ENCODE results near the gene CHRDL2.
"Not testable (repeated sequence)": the region's sequence is repeated elsewhere in the genome, so short reads cannot be mapped to it uniquely, and the experiment has no call there.

CHRDL2 gene

GRCh38 chr11:74731301-74732094 lies at the start of gene CHRDL2:
Gene CHRDL2, minus strand, starts transcription at chr11:74731426. Its CDS starts 538 bp downstream, at chr11:74730888.
- no peak for DNase-seq (ENCODE audit: low read depth in 2 of 2)

- no peak for DNase-seq (ENCODE audit: low read depth in 2 of 2)
These were observed 49.2 kb upstream of the CHRDL2 start for GRCh38 chr11:74780248-74781005.

- DNase-seq (ENCODE audit: low read depth in 2 of 2) = no peak
These were observed 47.4 kb upstream of the CHRDL2 start for GRCh38 chr11:74778581-74778980.

- DNase-seq (ENCODE audit: low read depth in 2 of 2) = no peak
These were observed 46.7 kb upstream of the CHRDL2 start for GRCh38 chr11:74777877-74778276.

- DNase-seq (ENCODE audit: low read depth in 2 of 2) = no peak
These were observed 45.8 kb upstream of the CHRDL2 start for GRCh38 chr11:74777038-74777437.

GRCh38 chr11:74776546-74776945 lies 45.3 kb upstream of the CHRDL2 start:
- no peak for DNase-seq (ENCODE audit: low read depth in 2 of 2)

- DNase-seq (ENCODE audit: low read depth in 2 of 2) = no peak
These were observed 44.5 kb upstream of the CHRDL2 start for GRCh38 chr11:74775762-74776161.

GRCh38 chr11:74773476-74773875 lies 42.2 kb upstream of the CHRDL2 start:
- DNase-seq (ENCODE audit: low read depth in 2 of 2) = no peak

GRCh38 chr11:74771139-74771538 lies 39.9 kb upstream of the CHRDL2 start:
- DNase-seq (ENCODE audit: low read depth in 2 of 2) = no peak

GRCh38 chr11:74770456-74770855 lies 39.2 kb upstream of the CHRDL2 start:
- DNase-seq (ENCODE audit: low read depth in 2 of 2) = no peak

- DNase-seq (ENCODE audit: low read depth in 2 of 2) = no peak
These were observed 38.0 kb upstream of the CHRDL2 start for GRCh38 chr11:74769055-74769707.

- not testable (repeated sequence) for DNase-seq (ENCODE audit: low read depth in 2 of 2)
These were observed 37.0 kb upstream of the CHRDL2 start for GRCh38 chr11:74768172-74768651.

GRCh38 chr11:74766905-74767304 lies 35.7 kb upstream of the CHRDL2 start:
- no peak for DNase-seq (ENCODE audit: low read depth in 2 of 2)

- DNase-seq (ENCODE audit: low read depth in 2 of 2) = no peak
These were observed 25.3 kb upstream of the CHRDL2 start for GRCh38 chr11:74756571-74756970.

- no peak for DNase-seq (ENCODE audit: low read depth in 2 of 2)
These were observed 24.3 kb upstream of the CHRDL2 start for GRCh38 chr11:74755395-74755995.

GRCh38 chr11:74754507-74755252 lies 23.5 kb upstream of the CHRDL2 start:
- DNase-seq (ENCODE audit: low read depth in 2 of 2) = no peak

- DNase-seq (ENCODE audit: low read depth in 2 of 2) = no peak
These were observed 20.1 kb upstream of the CHRDL2 start for GRCh38 chr11:74751303-74751702.

GRCh38 chr11:74750598-74750997 lies 19.4 kb upstream of the CHRDL2 start:
- DNase-seq (ENCODE audit: low read depth in 2 of 2) = not testable (repeated sequence)

- no peak for DNase-seq (ENCODE audit: low read depth in 2 of 2)
These were observed 18.7 kb upstream of the CHRDL2 start for GRCh38 chr11:74749965-74750296.

- peak in 1 of 2 donors; percentile 10 for DNase-seq (ENCODE audit: low read depth in 2 of 2)
These were observed 18.1 kb upstream of the CHRDL2 start for GRCh38 chr11:74749127-74749964.
